H1 (cell line): Measurements from ENCODE around the gene FBXO17. TPM values are rescaled to one million over a fixed set of nuclear protein-coding genes. Genes with fewer than 3 reads are reported as not detected.

ENCODE experiments used
- polyA plus RNA-seq, 7 experiments: library from polyadenylated mRNA; depleted of rRNA in 3 of 7; stranded (reverse) in 5 of 7; unstranded in 2 of 7; fragments of >200 nt in 5 of 7; fragments of 200-250 nt in 2 of 7; gene quantifications; 1 replicate in 5 of 7; 2 replicates in 1 of 7; 4 replicates in 1 of 7; pipeline versions ENCODE4 v1.2.1 to v1.2.3, GENCODE V29; 2011 to 2013; ENCODE audit warnings: missing spikeins in 2 of 7, mixed read lengths in 2 of 7
- total RNA-seq: library from RNA; stranded (reverse); fragmentation: NEBNext Ultra II Directional; extraction: Animal tissue kit (Norgen Biotek cat#: 25700); gene quantifications from 2 replicates; pipeline ENCODE4 v1.2.1, GENCODE V29; 2021

Gene FBXO17
- total and polyA plus RNA-seq, 2 of the 8 experiments (the other 6 are each of a cell fraction or from before 2014, with no cell fraction given) = 11.7 to 15.3 TPM

Other genes starting within 250 kb of the FBXO17 start
- 7.9 and 8.8 TPM in 2 replicates for gene CAPN12, start 231.3 kb downstream of the FBXO17 start, total RNA-seq
- gene CAPN12, start 231.3 kb downstream of the FBXO17 start, polyA plus RNA-seq (2011; rRNA removed) = 20.0 and 25.9 TPM in 2 replicates
- not detected in 2 replicates for gene LGALS7, start 202.2 kb downstream of the FBXO17 start, total RNA-seq
- 0.32 and 1.2 TPM in 2 replicates for gene LGALS7, start 202.2 kb downstream of the FBXO17 start, polyA plus RNA-seq (2011; rRNA removed)
- not detected in 2 replicates for gene LGALS7B, start 186.5 kb downstream of the FBXO17 start, total RNA-seq
- gene LGALS7B, start 186.5 kb downstream of the FBXO17 start, polyA plus RNA-seq (2011; rRNA removed) = 3.6 and 6.2 TPM in 2 replicates
- gene LGALS4, start 162.8 kb downstream of the FBXO17 start, total RNA-seq = 0.37 and 0.54 TPM in 2 replicates
- gene LGALS4, start 162.8 kb downstream of the FBXO17 start, polyA plus RNA-seq (2011; rRNA removed) = 0.32 and 0.71 TPM in 2 replicates
- 101 and 103 TPM in 2 replicates for gene ECH1, start 143.9 kb downstream of the FBXO17 start, total RNA-seq
- gene ECH1, start 143.9 kb downstream of the FBXO17 start, polyA plus RNA-seq (2011; rRNA removed) = 147 and 173 TPM in 2 replicates
- 711 and 779 TPM in 2 replicates for gene HNRNPL, start 125.8 kb downstream of the FBXO17 start, total RNA-seq
- gene HNRNPL, start 125.8 kb downstream of the FBXO17 start, polyA plus RNA-seq (2011; rRNA removed) = 403 and 404 TPM in 2 replicates
- 11.9 and 14.2 TPM in 2 replicates for gene RINL, start 97.5 kb downstream of the FBXO17 start, total RNA-seq
- 11.1 and 13.1 TPM in 2 replicates for gene RINL, start 97.5 kb downstream of the FBXO17 start, polyA plus RNA-seq (2011; rRNA removed)
- gene SIRT2, start 76.1 kb downstream of the FBXO17 start, total RNA-seq = 6.1 and 6.5 TPM in 2 replicates
- gene SIRT2, start 76.1 kb downstream of the FBXO17 start, polyA plus RNA-seq (2011; rRNA removed) = 10.0 and 11.8 TPM in 2 replicates
- 36.3 and 37.3 TPM in 2 replicates for gene NFKBIB, start 75.8 kb downstream of the FBXO17 start, total RNA-seq
- 44.1 and 62.3 TPM in 2 replicates for gene NFKBIB, start 75.8 kb downstream of the FBXO17 start, polyA plus RNA-seq (2011; rRNA removed)
- gene CCER2, start 63.6 kb downstream of the FBXO17 start, total RNA-seq = 0.56 and 0.73 TPM in 2 replicates
- gene CCER2, start 63.6 kb downstream of the FBXO17 start, polyA plus RNA-seq (2011; rRNA removed) = 0.32 and 0.71 TPM in 2 replicates
- 59.2 and 68.0 TPM in 2 replicates for gene SARS2, start 45.0 kb downstream of the FBXO17 start, total RNA-seq
- 102 and 139 TPM in 2 replicates for gene SARS2, start 45.0 kb downstream of the FBXO17 start, polyA plus RNA-seq (2011; rRNA removed)
- 79.0 and 87.6 TPM in 2 replicates for gene MRPS12, start 44.8 kb downstream of the FBXO17 start, total RNA-seq
- 175 and 190 TPM in 2 replicates for gene MRPS12, start 44.8 kb downstream of the FBXO17 start, polyA plus RNA-seq (2011; rRNA removed)
- 18.8 and 25.5 TPM in 2 replicates for gene FBXO27, start 56.8 kb upstream of the FBXO17 start, total RNA-seq
- gene FBXO27, start 56.8 kb upstream of the FBXO17 start, polyA plus RNA-seq (2011; rRNA removed) = 10.9 and 16.8 TPM in 2 replicates
- gene ACP7, start 108.6 kb upstream of the FBXO17 start, total RNA-seq = 0.50 and 0.98 TPM in 2 replicates
- gene ACP7, start 108.6 kb upstream of the FBXO17 start, polyA plus RNA-seq (2011; rRNA removed) = 0.27 and 0.58 TPM in 2 replicates
- gene PAK4, start 150.0 kb upstream of the FBXO17 start, total RNA-seq = 64.4 and 67.6 TPM in 2 replicates
- gene PAK4, start 150.0 kb upstream of the FBXO17 start, polyA plus RNA-seq (2011; rRNA removed) = 50.7 and 107 TPM in 2 replicates
- gene NCCRP1, start 221.2 kb upstream of the FBXO17 start, total RNA-seq = 2.8 and 3.2 TPM in 2 replicates
- 7.9 and 11.2 TPM in 2 replicates for gene NCCRP1, start 221.2 kb upstream of the FBXO17 start, polyA plus RNA-seq (2011; rRNA removed)
- not detected in 2 replicates for gene SYCN, start 228.5 kb upstream of the FBXO17 start, total RNA-seq
- gene SYCN, start 228.5 kb upstream of the FBXO17 start, polyA plus RNA-seq (2011; rRNA removed) = not detected in 2 replicates